GM19467 (cell line): Measurements from ENCODE around the gene PROSER3.

Experiments
- ATAC-seq: cut with Tn5 transposase; IDR thresholded peaks from one replicate; pipeline ENCODE4 v1.9.1; 2021; ENCODE audit warnings: mild to moderate bottlenecking, moderate library complexity; ENCODE audit not compliant: unreplicated experiment

PROSER3 gene

DNA sequence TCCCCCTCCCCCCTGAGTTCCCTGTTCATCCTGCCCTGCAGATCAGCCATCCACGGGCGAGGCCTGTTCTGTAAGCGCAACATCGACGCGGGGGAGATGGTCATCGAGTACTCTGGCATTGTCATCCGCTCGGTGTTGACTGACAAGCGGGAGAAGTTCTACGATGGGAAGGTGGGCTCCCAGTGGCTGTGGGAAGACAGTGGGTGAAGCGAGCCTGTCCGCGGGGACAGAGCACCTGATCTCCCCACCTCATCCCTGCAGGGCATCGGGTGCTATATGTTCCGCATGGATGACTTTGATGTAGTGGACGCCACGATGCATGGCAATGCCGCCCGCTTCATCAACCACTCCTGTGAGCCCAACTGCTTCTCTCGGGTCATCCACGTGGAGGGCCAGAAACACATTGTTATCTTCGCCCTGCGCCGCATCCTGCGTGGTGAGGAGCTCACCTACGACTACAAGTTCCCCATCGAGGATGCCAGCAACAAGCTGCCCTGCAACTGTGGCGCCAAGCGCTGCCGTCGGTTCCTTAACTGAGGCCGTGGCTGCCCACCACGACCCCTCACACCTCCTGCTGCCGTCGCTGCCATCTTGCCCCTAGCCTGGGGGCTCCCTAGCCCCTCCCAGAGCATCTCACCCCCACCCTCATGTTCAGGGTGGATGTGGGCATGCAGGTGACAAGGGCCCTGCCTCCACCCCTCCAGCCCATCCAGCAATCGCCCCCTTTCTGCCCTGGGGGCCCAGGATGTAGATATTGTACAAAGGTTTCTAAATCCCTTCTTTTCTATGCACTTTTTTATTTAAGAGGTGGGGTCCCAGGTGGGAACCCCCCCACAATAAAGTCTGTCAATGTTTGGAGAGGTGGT lies 19.7 kb upstream of the PROSER3 start:
- no peak for ATAC-seq

- ATAC-seq, result no peak
Measured at GRCh38 chr19:35738887-35739229, 19.1 kb upstream of the PROSER3 start.

- ATAC-seq, result no peak
Measured at GRCh38 chr19:35739275-35740107, 18.5 kb upstream of the PROSER3 start.

DNA sequence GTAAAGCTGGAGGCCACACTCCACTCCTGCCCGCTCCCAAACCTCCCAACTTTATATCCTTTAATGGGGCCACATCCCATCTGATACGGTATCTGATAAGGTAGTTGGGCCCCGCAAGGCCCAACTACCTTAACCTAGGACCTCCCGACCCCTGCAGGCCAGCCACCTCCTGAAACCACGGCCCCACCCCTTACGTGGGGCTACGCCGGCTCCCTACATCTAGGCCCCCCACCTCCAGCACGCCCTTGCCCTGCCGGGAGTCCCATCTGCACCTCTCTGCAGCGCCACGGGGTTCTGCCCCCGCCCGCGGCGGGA lies 17.9 kb upstream of the PROSER3 start:
- no peak for ATAC-seq

- ATAC-seq, result peak; percentile 44
Measured at GRCh38 chr19:35740423-35741202, 17.4 kb upstream of the PROSER3 start.

DNA sequence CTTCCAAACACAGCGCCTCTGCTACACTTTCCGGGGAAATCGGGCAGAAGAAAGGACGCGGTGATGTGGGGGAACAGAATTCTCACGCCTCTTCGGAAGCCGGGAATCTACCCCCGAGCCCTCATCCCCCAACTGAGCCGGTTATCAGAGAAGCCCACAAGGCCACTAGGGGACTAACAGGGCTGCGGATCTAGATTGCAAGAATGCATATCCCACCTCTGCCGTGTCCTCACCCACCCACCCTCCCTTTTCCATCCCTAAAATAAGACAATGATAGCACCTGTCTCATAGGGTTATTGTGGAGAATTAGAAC lies 16.8 kb upstream of the PROSER3 start:
- ATAC-seq, result no peak

- ATAC-seq, result no peak
Measured at GRCh38 chr19:35742121-35742724, 15.8 kb upstream of the PROSER3 start, which contains the start of gene IGFLR1. Gene IGFLR1 (minus strand): TSS chr19:35742452. CDS start chr19:35741180, 1,272 bp downstream.

- ATAC-seq, result no peak
Measured at GRCh38 chr19:35743640-35744429, 14.1 kb upstream of the PROSER3 start.

GRCh38 chr19:35744430-35745327 lies 13.3 kb upstream of the PROSER3 start:
- peak; percentile 26 for ATAC-seq

GRCh38 chr19:35745328-35746086 lies 12.5 kb upstream of the PROSER3 start, which contains the start of the genes PSENEN and U2AF1L4:
Gene PSENEN (plus strand): TSS chr19:35745651. CDS start chr19:35745931, 280 bp downstream.
Gene U2AF1L4 (minus strand): TSS chr19:35745418. CDS start chr19:35745391, 27 bp downstream.
- peak; percentile 36 for ATAC-seq

- no peak for ATAC-seq
Measured at GRCh38 chr19:35746087-35746462, 11.9 kb upstream of the PROSER3 start.

GRCh38 chr19:35746531-35746930 lies 11.4 kb upstream of the PROSER3 start:
- ATAC-seq, result no peak

DNA sequence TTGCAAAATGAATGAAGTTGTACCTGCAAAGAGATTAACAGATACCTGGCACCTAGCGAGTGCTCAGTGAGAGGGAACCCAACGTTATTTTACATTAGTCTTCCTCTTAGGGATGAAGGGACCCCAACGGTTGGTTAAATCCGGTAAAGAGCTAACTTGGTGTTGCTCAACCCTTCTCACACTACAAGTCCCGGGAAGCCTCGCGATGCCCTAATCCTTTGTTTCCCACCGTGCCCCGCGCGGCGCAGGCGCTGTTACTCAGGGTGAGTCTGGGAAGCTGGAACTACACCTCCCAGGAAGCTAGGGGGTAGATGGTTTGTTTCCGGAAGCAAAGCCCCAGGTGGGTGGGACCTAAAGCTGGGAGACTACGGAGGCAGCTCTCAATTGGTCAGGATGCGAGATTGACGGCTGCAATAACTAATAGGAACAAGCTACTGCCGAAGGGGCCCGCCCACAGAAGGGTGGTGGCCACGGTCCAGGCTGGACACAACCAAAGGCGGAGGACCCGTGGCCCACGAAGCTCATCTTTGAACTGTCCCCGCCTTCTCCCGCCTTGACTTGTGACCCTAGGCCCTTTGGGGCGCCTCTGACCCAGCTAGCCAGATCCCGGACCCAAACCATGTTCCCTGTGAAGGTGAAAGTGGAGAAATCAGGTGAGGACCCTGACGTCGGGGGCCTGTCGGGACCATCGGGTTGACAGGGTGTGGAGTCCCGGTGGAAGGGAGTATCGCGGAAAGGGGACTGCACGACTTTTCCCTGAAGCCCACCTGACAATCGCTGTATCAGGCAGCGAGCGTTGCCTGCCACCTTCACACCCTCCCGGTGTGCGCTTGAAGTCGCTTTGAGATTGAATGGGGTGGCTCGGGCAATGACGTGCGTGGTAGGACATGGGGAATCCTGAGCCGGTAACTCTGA lies 9.6 kb upstream of the PROSER3 start, which contains the start of gene LIN37:
Gene LIN37 (plus strand): TSS at position 471 of the 915 bp plus-strand sequence. CDS start 149 bp downstream, at position 620.
- ATAC-seq, result peak; percentile 65

- ATAC-seq, result no peak
Measured at GRCh38 chr19:35750167-35750566, 7.8 kb upstream of the PROSER3 start.

GRCh38 chr19:35751839-35752745 lies 5.9 kb upstream of the PROSER3 start:
- ATAC-seq, result no peak

- ATAC-seq, result no peak
Measured at GRCh38 chr19:35752746-35753350, 5.1 kb upstream of the PROSER3 start.
